ENCODE data around the gene NPDC1. TPM values are rescaled to one million over a fixed set of nuclear protein-coding genes. Genes with fewer than 3 reads are reported as not detected.

NPDC1 gene
- total and polyA plus RNA-seq, 2 of the 8 experiments (the other 6 are each of a cell fraction or from before 2014, with no cell fraction given) = 26.2 to 44.1 TPM

- TF ChIP-seq CTCF (IDR thresholded peaks at IDR 0.05; ENCODE audit: control extremely low read depth in 1 of 3, insufficient read depth in 1 of 3, low read depth in 1 of 3, low read length in 3 of 3) = no peak
- TF ChIP-seq CBX8 (IDR thresholded peaks at IDR 0.05; ENCODE audit: borderline replicate concordance, low read depth, low read length) = no peak
Measured at GRCh38 chr9:137032858-137033257, 13.1 kb downstream of the NPDC1 start (continued).
